H9 (cell line): ENCODE results near the gene FBXL5. TPM values are rescaled to one million over a fixed set of nuclear protein-coding genes. Genes with fewer than 3 reads are reported as not detected.

ENCODE experiments used
- DNase-seq: peaks from one replicate; pipeline ENCODE4 v3.0.0-alpha.2; 2017
- H2AFZ ChIP-seq: one replicate; pipeline ENCODE4 v1.6.1; 2013; ENCODE audit warnings: mild to moderate bottlenecking, low read length, control low read depth, moderate library complexity
- H2AK5ac ChIP-seq: 2 replicates; pipeline ENCODE4 v1.6.1; 2013; ENCODE audit warnings: low read length, control low read depth, mixed read lengths; ENCODE audit not compliant: insufficient read length
- H2BK120ac ChIP-seq: one replicate; pipeline ENCODE4 v1.6.1; 2013; ENCODE audit warnings: low read depth, mild to moderate bottlenecking, low read length, control low read depth, inconsistent platforms; ENCODE audit not compliant: poor library complexity, severe bottlenecking
- H2BK12ac ChIP-seq: 2 replicates; pipeline ENCODE4 v1.6.1; 2013; ENCODE audit warnings: low read length, control low read depth, mixed read lengths, low read depth; ENCODE audit not compliant: insufficient read length
- H2BK15ac ChIP-seq: 2 replicates; pipeline ENCODE4 v1.6.1; 2013; ENCODE audit warnings: low read depth, low read length, control low read depth
- H2BK20ac ChIP-seq: one replicate; pipeline ENCODE4 v1.6.1; 2013; ENCODE audit warnings: low read depth, mild to moderate bottlenecking, low read length, control low read depth, inconsistent platforms; ENCODE audit not compliant: poor library complexity, severe bottlenecking
- H2BK5ac ChIP-seq: 2 replicates; pipeline ENCODE4 v1.6.1; 2013; ENCODE audit warnings: low read length, control low read depth, mixed read lengths; ENCODE audit not compliant: insufficient read length
- H3K14ac ChIP-seq: 2 replicates; pipeline ENCODE4 v1.6.1; 2013; ENCODE audit warnings: low read length, control low read depth; ENCODE audit not compliant: insufficient read depth
- H3K18ac ChIP-seq: 2 replicates; pipeline ENCODE4 v1.6.1; 2013; ENCODE audit warnings: low read depth, mild to moderate bottlenecking, mixed read lengths, low read length, control low read depth; ENCODE audit not compliant: insufficient read length
- H3K23ac ChIP-seq: 2 replicates; pipeline ENCODE4 v1.6.1; 2013; ENCODE audit warnings: low read length, control low read depth, mixed read lengths, low read depth; ENCODE audit not compliant: insufficient read length
- H3K23me2 ChIP-seq: 2 replicates; pipeline ENCODE4 v1.6.1; 2013; ENCODE audit warnings: low read depth, mild to moderate bottlenecking, mixed read lengths, low read length, control low read depth; ENCODE audit not compliant: insufficient read length, poor library complexity, severe bottlenecking
- H3K27ac ChIP-seq: 2 replicates; pipeline ENCODE4 v1.5.1; 2013; ENCODE audit warnings: low read length, control low read depth, mixed read lengths, low read depth; ENCODE audit not compliant: insufficient read length
- H3K27me3 ChIP-seq: 2 replicates; pipeline ENCODE4 v1.6.1; 2013; ENCODE audit warnings: low read length, control low read depth, inconsistent platforms; ENCODE audit not compliant: insufficient read depth
- H3K4ac ChIP-seq: 2 replicates; pipeline ENCODE4 v1.6.1; 2013; ENCODE audit warnings: low read depth, mild to moderate bottlenecking, control low read depth, inconsistent platforms, low read length, moderate library complexity
- H3K4me1 ChIP-seq: 2 replicates; pipeline ENCODE4 v1.6.1; 2013; ENCODE audit warnings: low read length, control low read depth, inconsistent platforms; ENCODE audit not compliant: insufficient read depth
- H3K4me2 ChIP-seq: 2 replicates; pipeline ENCODE4 v1.6.1; 2013; ENCODE audit warnings: low read length, control low read depth, mixed read lengths; ENCODE audit not compliant: insufficient read length, insufficient read depth
- H3K56ac ChIP-seq: 2 replicates; pipeline ENCODE4 v1.6.1; 2013; ENCODE audit warnings: low read depth, mild to moderate bottlenecking, mixed read lengths, low read length, control low read depth; ENCODE audit not compliant: insufficient read length
- H3K79me1 ChIP-seq: 2 replicates; pipeline ENCODE4 v1.6.1; 2013; ENCODE audit warnings: low read depth, mild to moderate bottlenecking, moderate library complexity, low read length, control low read depth, inconsistent platforms; ENCODE audit not compliant: insufficient read depth, poor library complexity, severe bottlenecking
- H3K79me2 ChIP-seq: 2 replicates; pipeline ENCODE4 v1.6.1; 2013; ENCODE audit warnings: low read length, control low read depth, inconsistent platforms; ENCODE audit not compliant: insufficient read depth
- H3K9ac ChIP-seq: 2 replicates; pipeline ENCODE4 v1.6.1; 2013; ENCODE audit warnings: low read length, control low read depth, mixed read lengths; ENCODE audit not compliant: insufficient read length; ENCODE audit errors: extremely low read depth
- H3K9me3 ChIP-seq: one replicate; pipeline ENCODE4 v1.6.1; 2013; ENCODE audit warnings: low read depth, low read length, inconsistent platforms; ENCODE audit not compliant: control insufficient read depth
- H3T11ph ChIP-seq: one replicate; pipeline ENCODE4 v1.6.1; 2013; ENCODE audit warnings: mild to moderate bottlenecking, low read length, control low read depth, inconsistent platforms
- H4K20me1 ChIP-seq: one replicate; pipeline ENCODE4 v1.6.1; 2013; ENCODE audit not compliant: control insufficient read depth, insufficient read length, insufficient read depth
- H4K5ac ChIP-seq: 2 replicates; pipeline ENCODE4 v1.6.1; 2013; ENCODE audit warnings: low read depth, mild to moderate bottlenecking, mixed read lengths, low read length, control low read depth; ENCODE audit not compliant: insufficient read length
- H4K8ac ChIP-seq: replicated peaks from 2 replicates; pipeline ENCODE4 v1.6.1; 2013; ENCODE audit warnings: low read length, control low read depth, mixed read lengths, low read depth; ENCODE audit not compliant: insufficient read length
- H4K91ac ChIP-seq: 2 replicates; pipeline ENCODE4 v1.6.1; 2013; ENCODE audit warnings: low read depth, mild to moderate bottlenecking, moderate library complexity, mixed read lengths, low read length, control low read depth; ENCODE audit not compliant: insufficient read length
- H3K27ac Mint-ChIP-seq, 3 experiments: 2 replicates in 2 of 3; 3 replicates in 1 of 3; pipeline ENCODE4 v1.8.0; 2020 to 2021; ENCODE audit warnings: mixed read lengths in 3 of 3, mild to moderate bottlenecking in 1 of 3, moderate library complexity in 1 of 3
- H3K27me3 Mint-ChIP-seq: 2 replicates; pipeline ENCODE4 v1.8.0; 2021; ENCODE audit warnings: low read depth, mild to moderate bottlenecking, moderate library complexity, mixed read lengths
- H3K36me3 Mint-ChIP-seq, 3 experiments: 2 replicates in 2 of 3; 3 replicates in 1 of 3; pipeline ENCODE4 v1.8.0; 2020 to 2021; ENCODE audit warnings: low read depth in 3 of 3, mixed read lengths in 3 of 3; ENCODE audit not compliant: insufficient read depth in 1 of 3
- H3K4me1 Mint-ChIP-seq, 2 experiments: 2 replicates each; pipeline ENCODE4 v1.8.0; 2020; ENCODE audit warnings: mixed read lengths in 2 of 2
- H3K4me3 Mint-ChIP-seq, 2 experiments: 2 replicates in 1 of 2; 3 replicates in 1 of 2; pipeline ENCODE4 v1.8.0; 2020 to 2021; ENCODE audit warnings: mild to moderate bottlenecking in 2 of 2, mixed read lengths in 2 of 2, moderate library complexity in 1 of 2
- H3K9me3 Mint-ChIP-seq, 2 experiments: 2 replicates in 1 of 2; 3 replicates in 1 of 2; pipeline ENCODE4 v1.8.0; 2020; ENCODE audit warnings: mild to moderate bottlenecking in 2 of 2, mixed read lengths in 2 of 2, moderate library complexity in 1 of 2
- WGBS: extraction: QIAGEN DNeasy Blood & Tissue Kit; methylation state at CpG from one replicate; pipeline ENCODE4 v1.1.7; 2013; ENCODE audit warnings: missing lambda C conversion rate, low lambda C conversion rate, mixed read lengths; ENCODE audit not compliant: insufficient read length; ENCODE audit errors: extremely low coverage; 5-methylcytosine and 5-hydroxymethylcytosine counted together
- total RNA-seq: library from RNA; stranded (reverse); gene quantifications from 2 replicates; pipeline ENCODE4 v1.2.1, GENCODE V29; 2021
- TF ChIP-seq, protein P1 (sequence below): fragments of 200-600 bp; sonication (generic); conservative IDR thresholded peaks from 3 replicates; pipeline ENCODE4 v1.8.0; 2021; ENCODE audit warnings: antibody characterized with exemption, mild to moderate bottlenecking

Gene FBXL5
- total RNA-seq, 1 experiment from 2014 or later: 57.6 TPM

GRCh38 chr4:15605537-15605936 lies 49.6 kb downstream of the FBXL5 start:
- Histone ChIP-seq H4K20me1 (no peaks in the 10 kb centered on the region), H3K56ac (no peak overlapping the region), H2BK12ac (no peak overlapping the region), H3K79me1 (no peaks in the 10 kb centered on the region), H3K79me2 (no peaks in the 10 kb centered on the region), H3K4me2 (no peak overlapping the region), H3T11ph (no peak overlapping the region), H3K4me1 (no peaks in the 10 kb centered on the region), H2AFZ (no peak overlapping the region), H2BK5ac (no peak overlapping the region), H3K9ac (no peak overlapping the region), H2BK15ac (no peak overlapping the region), H4K8ac (no peak overlapping the region), H2BK120ac (no peak overlapping the region), H2AK5ac (no peak overlapping the region), H3K14ac (no peak overlapping the region), H3K18ac (no peak overlapping the region), H2BK20ac (no peak overlapping the region), H3K23ac (no peak overlapping the region), H3K9me3 (no peaks in the 10 kb centered on the region), H4K91ac (no peak overlapping the region), H3K4ac (no peak overlapping the region), H3K27me3 (no peaks in the 10 kb centered on the region), H3K27ac (no peak overlapping the region), H3K23me2 (no peaks in the 10 kb centered on the region), H4K5ac (no peak overlapping the region)
- H3K9me3 Mint-ChIP-seq: no peaks in the 10 kb centered on the region; a peak in 2 of 5 replicates
- H3K27ac Mint-ChIP-seq: peak overlapping the region; percentile 63 to 98 (median 92)
- TF ChIP-seq, protein P1, sequence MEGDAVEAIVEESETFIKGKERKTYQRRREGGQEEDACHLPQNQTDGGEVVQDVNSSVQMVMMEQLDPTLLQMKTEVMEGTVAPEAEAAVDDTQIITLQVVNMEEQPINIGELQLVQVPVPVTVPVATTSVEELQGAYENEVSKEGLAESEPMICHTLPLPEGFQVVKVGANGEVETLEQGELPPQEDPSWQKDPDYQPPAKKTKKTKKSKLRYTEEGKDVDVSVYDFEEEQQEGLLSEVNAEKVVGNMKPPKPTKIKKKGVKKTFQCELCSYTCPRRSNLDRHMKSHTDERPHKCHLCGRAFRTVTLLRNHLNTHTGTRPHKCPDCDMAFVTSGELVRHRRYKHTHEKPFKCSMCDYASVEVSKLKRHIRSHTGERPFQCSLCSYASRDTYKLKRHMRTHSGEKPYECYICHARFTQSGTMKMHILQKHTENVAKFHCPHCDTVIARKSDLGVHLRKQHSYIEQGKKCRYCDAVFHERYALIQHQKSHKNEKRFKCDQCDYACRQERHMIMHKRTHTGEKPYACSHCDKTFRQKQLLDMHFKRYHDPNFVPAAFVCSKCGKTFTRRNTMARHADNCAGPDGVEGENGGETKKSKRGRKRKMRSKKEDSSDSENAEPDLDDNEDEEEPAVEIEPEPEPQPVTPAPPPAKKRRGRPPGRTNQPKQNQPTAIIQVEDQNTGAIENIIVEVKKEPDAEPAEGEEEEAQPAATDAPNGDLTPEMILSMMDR: no peak
- H3K4me1 Mint-ChIP-seq: peaks cover 32 to 35% of the 10 kb centered on the region in 2 experiments
- H3K4me3 Mint-ChIP-seq: no peak overlapping the region
- no CpG with 5 or more reads among the region's 5 CpGs for WGBS
- peaks cover 20 to 30% (median 22%) of the 10 kb centered on the region in 3 experiments; a peak in 6 of 7 replicates for H3K36me3 Mint-ChIP-seq
- no peaks in the 10 kb centered on the region for H3K27me3 Mint-ChIP-seq
- no peak for DNase-seq
